Measurements from ENCODE around the gene FAM185A.
"Not testable (repeated sequence)": the region's sequence is repeated elsewhere in the genome, so short reads cannot be mapped to it uniquely, and the experiment has no call there.

The FAM185A gene

DNA sequence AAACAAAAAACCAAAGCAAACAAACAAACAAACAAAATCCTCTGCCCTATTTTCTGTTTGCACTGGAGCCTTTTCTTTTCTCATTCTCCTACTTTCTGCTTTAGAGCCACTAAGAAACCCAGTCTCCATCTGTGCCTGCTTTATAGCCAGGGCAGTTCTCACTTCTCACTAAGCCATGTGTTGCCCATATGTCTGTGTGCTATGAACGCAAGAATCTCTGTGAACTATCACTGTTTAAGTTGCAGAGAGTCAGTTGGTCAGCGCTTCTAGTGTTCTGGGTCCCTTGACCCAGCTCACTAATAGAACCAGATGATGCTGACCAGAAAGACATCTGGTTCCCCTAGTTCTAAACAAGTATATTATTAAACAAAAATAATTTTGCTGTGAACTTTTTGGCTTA, 81.4 kb downstream of the FAM185A start:
- no peak for DNase-seq (ENCODE audit: low read depth, low spot score)

DNA sequence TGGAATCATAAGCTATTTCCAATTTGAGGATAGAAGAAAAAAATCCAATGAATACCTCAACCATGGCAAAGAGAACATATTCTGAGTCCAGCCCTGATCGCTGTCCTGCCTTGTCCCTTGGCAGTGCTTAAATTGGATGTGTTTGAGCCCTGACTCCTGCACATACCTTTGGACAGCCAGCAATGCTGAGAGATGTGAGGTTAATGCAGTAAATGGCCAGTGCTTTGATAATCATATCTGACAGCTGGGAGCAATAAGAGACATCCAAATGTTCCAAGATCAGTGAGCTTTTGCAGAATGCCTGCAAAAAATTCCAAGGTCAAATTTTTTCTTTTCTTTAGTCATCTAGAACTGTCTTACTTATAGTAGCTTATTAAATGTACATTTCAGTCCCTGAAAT, 83.9 kb downstream of the FAM185A start:
- no peak for DNase-seq (ENCODE audit: low read depth, low spot score)

DNA sequence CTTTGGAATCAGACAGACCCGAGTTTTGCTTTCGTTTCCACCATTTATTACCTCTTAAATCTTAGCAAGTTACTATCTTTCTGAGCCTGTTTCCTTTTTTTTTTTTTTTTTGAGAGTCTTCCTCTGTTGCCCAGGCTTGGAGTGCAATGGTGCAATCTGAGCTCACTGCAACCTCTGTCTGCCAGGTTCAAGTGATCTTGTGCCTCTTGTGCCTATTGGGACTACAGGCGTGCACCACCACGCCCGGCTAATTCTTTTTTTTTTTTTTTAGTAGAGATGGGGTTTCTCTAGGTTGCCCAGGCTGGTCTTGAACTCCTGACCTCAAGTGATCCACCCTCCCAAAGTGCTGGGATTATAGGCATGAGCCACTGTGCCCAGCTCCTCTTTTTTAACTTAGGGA, 84.5 kb downstream of the FAM185A start:
- DNase-seq (ENCODE audit: low read depth, low spot score) = no peak

DNA sequence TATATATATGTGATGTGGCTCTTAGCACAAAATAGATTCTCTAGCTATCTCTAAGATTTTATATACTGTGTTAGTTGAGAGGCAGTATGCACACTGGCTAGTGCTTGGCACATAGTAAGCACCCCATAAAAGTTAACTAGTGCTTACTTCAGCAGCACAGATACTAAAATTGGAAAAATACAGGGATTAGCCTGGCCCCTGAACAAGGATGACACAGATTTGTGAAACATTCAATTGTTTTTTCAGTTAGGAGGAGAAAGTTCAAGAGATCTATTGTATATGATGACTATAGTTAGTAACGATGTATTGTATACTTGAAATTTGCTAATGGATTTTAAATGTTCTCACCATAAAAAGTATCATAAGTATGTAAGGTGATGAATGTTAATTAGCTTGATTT, 85.7 kb downstream of the FAM185A start:
- DNase-seq (ENCODE audit: low read depth, low spot score) = no peak

DNA sequence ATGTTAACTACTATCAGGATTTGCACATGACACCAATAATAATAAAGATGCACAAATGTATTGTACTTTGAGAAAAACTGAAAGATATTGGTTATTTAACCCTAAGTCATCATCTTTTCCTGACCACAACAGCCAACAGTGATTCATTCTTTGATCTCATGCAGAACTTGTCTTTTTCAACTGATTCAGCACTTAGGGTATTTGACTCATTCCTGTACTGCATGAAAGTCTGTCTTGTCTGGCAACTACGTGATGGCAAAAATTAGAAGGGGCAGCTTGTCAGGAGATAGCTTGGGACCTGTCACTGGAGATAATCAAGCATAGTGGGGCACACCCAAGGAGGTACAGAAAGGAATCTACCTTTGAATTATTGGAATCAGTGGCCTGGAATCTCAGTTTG, 86.2 kb downstream of the FAM185A start:
- no peak for DNase-seq (ENCODE audit: low read depth, low spot score)

DNA sequence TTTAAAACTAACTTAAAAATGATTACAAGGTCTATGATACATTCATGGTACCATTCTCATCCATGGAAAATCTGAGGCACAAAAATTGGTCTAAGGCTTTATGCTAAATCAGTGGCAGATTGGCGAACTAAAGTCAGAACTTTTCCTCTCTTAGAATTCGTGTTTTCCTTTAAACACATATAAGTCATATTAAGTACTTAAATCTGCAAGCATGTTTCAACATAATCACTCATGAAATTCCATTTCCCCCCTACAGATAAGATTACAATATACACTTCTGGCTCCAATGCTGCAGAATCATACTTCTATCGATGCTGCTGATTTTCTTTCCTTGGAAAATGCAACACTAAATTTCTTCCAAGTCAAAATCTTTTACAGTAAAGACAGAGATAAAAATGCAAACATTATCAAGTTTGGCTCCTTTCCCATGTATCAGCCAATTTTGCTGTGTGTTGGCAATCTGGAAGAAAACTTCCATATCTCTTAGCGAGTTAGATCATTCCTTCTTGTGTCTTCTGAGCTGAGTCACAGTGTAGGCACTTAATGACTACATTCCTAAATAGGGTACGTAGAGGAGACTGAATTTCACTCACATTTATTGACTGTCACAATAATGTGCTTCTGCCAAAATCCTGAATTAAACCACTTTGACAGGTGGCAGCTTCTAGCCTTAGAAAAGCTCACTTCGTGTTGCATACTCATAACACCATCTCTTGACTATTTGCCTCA, 87.6 kb downstream of the FAM185A start:
- no peak for DNase-seq (ENCODE audit: low read depth, low spot score)

DNA sequence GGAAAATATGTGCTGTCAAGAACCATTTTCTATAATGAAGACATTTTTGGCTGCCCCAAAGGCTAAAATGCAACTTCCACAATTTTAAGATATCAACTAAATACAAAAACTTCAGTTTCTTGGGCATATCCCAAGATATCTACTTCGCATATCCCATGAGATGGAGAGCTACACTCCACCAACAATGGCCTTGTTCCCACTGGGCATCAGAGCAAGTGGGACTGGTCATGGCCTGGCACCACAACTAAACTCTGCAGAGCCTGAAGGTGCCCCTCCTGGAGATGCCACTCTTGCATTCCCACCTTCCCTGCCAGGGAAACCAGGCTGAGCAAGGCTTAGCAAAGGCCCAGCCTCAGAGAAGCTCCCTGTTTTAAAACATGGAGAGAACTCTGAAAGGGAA, 88.2 kb downstream of the FAM185A start:
- no peak for DNase-seq (ENCODE audit: low read depth, low spot score)

DNA sequence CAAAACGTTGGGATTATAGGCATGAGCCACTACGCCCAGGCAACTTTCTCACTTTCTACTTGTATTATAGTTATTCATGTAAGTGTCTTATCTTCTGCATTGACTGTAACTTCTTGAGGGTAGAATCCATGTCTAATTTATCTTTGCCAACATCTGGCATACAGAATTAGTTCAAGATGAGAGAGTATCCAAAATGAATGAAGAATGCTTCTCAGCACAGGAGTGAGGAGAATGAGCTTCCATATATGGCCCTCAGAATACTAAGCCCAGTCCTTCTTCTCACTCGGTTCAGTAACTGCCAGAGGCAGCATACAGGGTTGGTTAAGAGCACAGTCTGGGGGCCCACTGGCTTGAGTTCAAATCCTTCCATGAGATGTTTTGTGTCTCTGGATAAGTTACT, 89.0 kb downstream of the FAM185A start:
- DNase-seq (ENCODE audit: low read depth, low spot score) = no peak

DNA sequence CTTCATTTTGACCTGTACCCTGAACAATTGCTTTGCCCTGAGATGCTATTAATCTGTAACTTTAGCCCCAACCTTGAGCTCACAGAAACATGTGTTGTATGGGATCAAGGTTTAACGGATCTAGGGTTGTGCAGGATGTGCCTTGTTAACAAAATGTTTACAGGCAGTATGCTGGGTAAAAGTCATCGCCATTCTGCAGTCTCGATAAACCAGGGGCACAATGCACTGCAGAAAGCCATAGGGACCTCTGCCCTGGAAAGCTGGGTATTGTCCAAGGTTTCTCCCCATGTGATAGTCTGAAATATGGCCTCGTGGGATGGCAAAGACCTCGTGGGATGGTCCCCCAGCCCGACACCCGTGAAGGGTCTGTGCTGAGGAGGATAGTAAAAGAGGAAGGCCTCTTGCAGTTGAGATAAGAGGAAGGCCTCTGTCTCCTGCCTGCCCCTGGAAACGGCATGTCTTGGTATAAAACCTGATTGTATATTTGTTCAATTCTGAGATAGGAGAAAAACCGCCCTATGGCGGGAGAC, 89.8 kb downstream of the FAM185A start:
- not testable (repeated sequence) for DNase-seq (ENCODE audit: low read depth, low spot score)

DNA sequence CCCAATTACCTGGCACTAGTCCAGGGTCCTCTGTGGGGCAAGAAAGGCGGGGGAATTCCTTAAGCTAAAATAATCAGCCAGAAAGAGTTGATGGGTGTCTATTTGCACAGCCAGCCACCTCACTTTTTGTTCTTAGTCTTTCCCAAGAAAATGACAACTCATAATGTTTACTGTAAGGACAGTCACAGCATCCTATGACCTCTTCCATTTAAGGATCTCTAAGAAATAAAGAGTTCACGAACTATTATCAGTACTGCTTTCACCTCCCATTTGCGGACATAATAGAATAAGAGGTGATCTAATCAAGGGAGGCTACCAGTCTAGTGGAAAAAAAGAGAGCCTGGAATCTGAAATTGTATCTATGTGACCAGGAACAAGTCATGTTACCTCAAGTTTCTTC, 91.6 kb downstream of the FAM185A start:
- no peak for DNase-seq (ENCODE audit: low read depth, low spot score)

DNA sequence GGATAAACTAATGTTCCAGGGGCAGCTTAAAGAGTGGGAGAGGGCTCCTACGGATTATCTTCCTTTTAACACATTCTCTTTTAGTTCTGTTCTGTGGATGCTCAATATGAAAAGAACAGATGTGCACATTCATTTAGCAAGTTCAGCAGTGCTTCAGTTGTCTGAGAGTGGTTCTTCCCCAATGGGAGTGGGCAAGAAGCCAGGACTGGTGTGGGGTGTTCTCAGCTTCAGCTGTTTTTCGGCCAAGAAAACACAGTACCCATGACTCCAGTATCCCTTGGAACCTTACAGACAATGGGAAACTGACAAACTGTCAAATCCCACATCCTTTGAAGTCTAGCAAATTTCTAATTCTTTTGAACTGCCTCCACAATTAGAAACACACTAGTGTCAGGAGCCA, 92.5 kb downstream of the FAM185A start:
- no peak for DNase-seq (ENCODE audit: low read depth, low spot score)

DNA sequence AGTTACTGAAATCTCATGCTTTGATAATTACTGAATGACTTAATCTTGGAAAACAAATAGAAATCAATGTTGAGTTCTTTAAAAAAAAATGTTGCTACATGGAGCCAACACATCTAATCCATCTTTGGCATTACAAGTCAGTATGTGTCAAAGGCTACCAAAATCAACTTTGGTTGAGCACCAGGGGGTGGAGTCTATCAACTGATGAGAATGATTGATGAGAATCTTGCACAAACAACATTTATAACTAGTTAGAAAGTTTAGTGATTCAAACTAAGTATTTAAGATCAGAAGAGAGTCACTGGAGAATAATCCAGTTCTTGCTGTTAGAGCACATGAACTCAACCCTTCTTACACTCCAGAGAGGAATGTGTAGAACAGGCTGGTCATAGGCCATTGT, 93.5 kb downstream of the FAM185A start:
- DNase-seq (ENCODE audit: low read depth, low spot score) = no peak

DNA sequence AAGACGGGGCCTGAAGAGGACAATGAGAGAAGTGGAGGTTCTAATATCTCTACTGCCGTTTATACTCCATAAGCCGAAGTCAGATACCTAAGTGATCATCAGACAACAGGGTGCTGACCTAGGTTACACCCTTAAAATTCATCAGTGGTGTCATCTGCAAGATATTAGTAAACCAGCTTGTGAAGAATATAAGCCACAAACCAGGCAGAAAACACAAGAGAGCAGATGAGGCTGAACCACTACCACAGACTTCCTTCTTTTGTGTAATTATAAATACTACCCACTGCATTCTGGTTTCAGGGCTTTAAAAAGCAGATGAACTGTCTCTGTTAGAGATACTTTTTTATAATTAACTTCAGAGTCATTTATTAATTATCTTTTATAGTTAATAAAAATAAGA, 95.1 kb downstream of the FAM185A start:
- DNase-seq (ENCODE audit: low read depth, low spot score) = no peak

DNA sequence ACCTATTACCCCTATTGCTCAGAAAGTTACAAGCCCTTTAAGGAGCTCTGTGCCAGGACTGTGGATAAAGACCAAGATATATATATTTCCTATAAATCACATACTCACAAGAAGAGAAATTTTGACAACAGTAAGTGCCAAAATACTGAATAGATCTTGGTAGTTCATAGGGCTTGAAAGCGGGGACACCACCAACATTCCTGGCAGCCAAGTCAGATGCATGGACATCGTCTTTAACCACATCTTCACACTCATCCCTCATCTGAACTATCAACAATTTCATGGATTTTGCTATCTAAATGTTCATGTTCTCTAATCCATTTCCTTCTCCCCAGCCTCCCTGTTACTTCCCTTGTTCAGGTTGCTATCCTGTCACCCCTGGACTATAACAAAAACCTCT, 96.5 kb downstream of the FAM185A start:
- no peak for DNase-seq (ENCODE audit: low read depth, low spot score)

DNA sequence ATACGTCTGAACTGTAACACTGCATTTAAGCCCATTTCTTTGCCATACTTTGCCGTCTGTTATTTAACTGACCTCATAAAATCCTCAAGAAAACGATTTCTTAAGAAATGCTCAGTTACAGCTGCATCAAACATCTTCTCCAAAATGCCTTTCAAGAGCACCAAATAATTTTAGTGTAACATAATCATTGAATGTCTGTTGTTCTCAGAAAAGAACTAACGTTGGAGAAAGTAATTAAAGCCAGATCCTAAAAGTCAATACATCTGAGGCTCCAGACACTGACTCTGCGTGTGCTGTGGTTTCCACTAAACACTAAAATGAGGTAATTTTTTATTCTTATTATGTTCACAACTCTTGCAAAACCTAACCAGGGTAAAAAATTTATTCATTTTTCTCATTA, 100.3 kb downstream of the FAM185A start:
- DNase-seq (ENCODE audit: low read depth, low spot score) = no peak

DNA sequence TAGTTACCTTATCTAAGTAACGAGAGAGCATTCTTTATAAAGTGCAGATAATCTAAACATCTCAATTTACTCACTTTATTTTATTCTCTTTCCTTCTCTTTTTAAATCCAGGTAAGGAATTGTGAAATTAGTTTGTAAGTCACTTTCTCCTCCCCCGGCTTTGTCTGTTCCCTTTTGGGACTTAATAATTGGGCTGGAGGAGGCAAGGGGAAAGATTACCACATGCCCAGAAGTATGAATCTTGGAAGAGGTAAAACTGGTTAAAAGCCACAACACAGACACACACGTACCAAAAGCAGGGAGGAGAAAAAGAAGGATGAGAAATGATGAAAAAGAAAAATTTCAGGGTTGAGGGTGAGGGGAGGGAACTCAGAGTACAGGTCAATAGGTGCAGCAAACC, 100.7 kb downstream of the FAM185A start:
- no peak for DNase-seq (ENCODE audit: low read depth, low spot score)

DNA sequence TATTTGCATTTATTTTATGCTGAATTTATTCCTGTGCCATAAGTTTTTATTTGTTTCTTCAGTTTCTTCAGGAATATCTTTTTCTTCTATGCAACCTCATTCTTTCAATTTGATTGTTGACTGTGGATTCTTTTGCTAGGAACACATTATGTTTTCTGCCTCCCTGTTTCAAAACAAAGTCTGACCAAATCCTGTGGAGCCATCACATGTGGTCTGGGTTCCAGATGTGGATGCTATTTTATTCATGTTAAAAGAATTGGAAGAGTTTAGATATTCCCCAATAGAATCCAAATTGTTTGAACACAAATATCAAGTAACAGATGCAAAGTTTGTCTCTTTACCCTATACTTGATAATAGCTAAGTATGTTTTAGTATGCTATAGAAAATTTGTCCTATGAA, 107.2 kb downstream of the FAM185A start:
- DNase-seq (ENCODE audit: low read depth, low spot score) = no peak
